Left ventricle myocardium superior (tissue), 1 donor: ENCODE measurements around the gene SMCO3. TPM values are rescaled to one million over a fixed set of nuclear protein-coding genes. Genes with fewer than 3 reads are reported as not detected.
"Not testable (repeated sequence)": the region's sequence is repeated elsewhere in the genome, so short reads cannot be mapped to it uniquely, and the experiment has no call there.

ENCODE experiments used
- ATAC-seq: fragments of 200-7000 bp; cut with Tn5 transposase; one replicate; pipeline ENCODE4 v1.9.1; 2020; ENCODE audit warnings: mild to moderate bottlenecking, moderate library complexity
- DNase-seq: peaks from one replicate; pipeline ENCODE4 v3.0.0-alpha.2; 2020
- intact Hi-C: fragments of 100-400 bp; cut with micrococcal nuclease; formaldehyde crosslinking; loops from one replicate; pipeline ENCODE4 v1.11.0; 2022
- total RNA-seq: library from RNA; stranded (reverse); fragmentation: NEBNext Ultra II Directional; extraction: Animal tissue kit (Norgen Biotek cat#: 25700); gene quantifications from one replicate; pipeline ENCODE4 v1.2.1, GENCODE V29; 2021
- donor health status: DM: no; HTN: yes; CAD: no; lungs with severe emphysema.

Gene SMCO3
- total RNA-seq, 1 donor from 2014 or later = 0.20 TPM

- ATAC-seq, DNase-seq, intact Hi-C loops: not testable (repeated sequence)
Measured at GRCh38 chr12:14759711-14760280, 54.2 kb downstream of the SMCO3 start.

- intact Hi-C loops = no loop called here
- ATAC-seq = no peak
Measured at GRCh38 chr12:14756334-14757143, 57.4 kb downstream of the SMCO3 start.

More at GRCh38 chr12:14756334-14757143, 57.4 kb downstream of the SMCO3 start:
- DNase-seq = no peak

Other genes starting within 250 kb of the SMCO3 start
- 24.7 TPM for gene PLBD1, start 246.3 kb downstream of the SMCO3 start, total RNA-seq
- not detected for gene GUCY2C, start 117.6 kb downstream of the SMCO3 start, total RNA-seq
- gene WBP11, start 10.7 kb downstream of the SMCO3 start, total RNA-seq = 51.5 TPM
- 1.3 TPM for gene C12orf60, start 10.5 kb downstream of the SMCO3 start, total RNA-seq
- gene ART4, start 29.3 kb upstream of the SMCO3 start, total RNA-seq = 3.3 TPM
- gene MGP, start 71.7 kb upstream of the SMCO3 start, total RNA-seq = 295 TPM
- 0.25 TPM for gene ERP27, start 124.4 kb upstream of the SMCO3 start, total RNA-seq
- gene ARHGDIB, start 147.4 kb upstream of the SMCO3 start, total RNA-seq = 56.0 TPM
- not detected for gene PDE6H, start 158.9 kb upstream of the SMCO3 start, total RNA-seq